ENCODE data around the gene CEP97.
"Not testable (repeated sequence)": the region's sequence is repeated elsewhere in the genome, so short reads cannot be mapped to it uniquely, and the experiment has no call there.

The CEP97 gene

GRCh38 chr3:101758224-101758623 lies 33.8 kb downstream of the CEP97 start:
- H3K9ac ChIP-seq (ENCODE audit: low read length): no peak overlapping the region
- TF ChIP-seq, protein P1, sequence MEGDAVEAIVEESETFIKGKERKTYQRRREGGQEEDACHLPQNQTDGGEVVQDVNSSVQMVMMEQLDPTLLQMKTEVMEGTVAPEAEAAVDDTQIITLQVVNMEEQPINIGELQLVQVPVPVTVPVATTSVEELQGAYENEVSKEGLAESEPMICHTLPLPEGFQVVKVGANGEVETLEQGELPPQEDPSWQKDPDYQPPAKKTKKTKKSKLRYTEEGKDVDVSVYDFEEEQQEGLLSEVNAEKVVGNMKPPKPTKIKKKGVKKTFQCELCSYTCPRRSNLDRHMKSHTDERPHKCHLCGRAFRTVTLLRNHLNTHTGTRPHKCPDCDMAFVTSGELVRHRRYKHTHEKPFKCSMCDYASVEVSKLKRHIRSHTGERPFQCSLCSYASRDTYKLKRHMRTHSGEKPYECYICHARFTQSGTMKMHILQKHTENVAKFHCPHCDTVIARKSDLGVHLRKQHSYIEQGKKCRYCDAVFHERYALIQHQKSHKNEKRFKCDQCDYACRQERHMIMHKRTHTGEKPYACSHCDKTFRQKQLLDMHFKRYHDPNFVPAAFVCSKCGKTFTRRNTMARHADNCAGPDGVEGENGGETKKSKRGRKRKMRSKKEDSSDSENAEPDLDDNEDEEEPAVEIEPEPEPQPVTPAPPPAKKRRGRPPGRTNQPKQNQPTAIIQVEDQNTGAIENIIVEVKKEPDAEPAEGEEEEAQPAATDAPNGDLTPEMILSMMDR (IDR thresholded peaks at IDR 0.05; ENCODE audit: low read length): no peak
- no peak for TF ChIP-seq EZH2 (optimal IDR thresholded peaks at IDR 0.05; ENCODE audit: low read depth, low read length)
- TF ChIP-seq EZH2phosphoT487 (IDR thresholded peaks at IDR 0.05; ENCODE audit: low read length): no peak
- no peak overlapping the region for H3K4me2 ChIP-seq (ENCODE audit: low read depth, low read length)
- no peaks in the 10 kb centered on the region for H3F3A ChIP-seq (ENCODE audit: insufficient read depth, low read length)
- peaks cover 24% of the 10 kb centered on the region for H3K36me3 ChIP-seq (replicated peaks; ENCODE audit: insufficient read depth, low read length)
- H3K27ac ChIP-seq (ENCODE audit: low read length): no peak overlapping the region
- H3K4me1 ChIP-seq (ENCODE audit: low read length): no peaks in the 10 kb centered on the region
- no peak overlapping the region for H3K4me3 ChIP-seq (ENCODE audit: low read length)
- no peaks in the 10 kb centered on the region for H3K27me3 ChIP-seq (replicated peaks; ENCODE audit: insufficient read depth, low read length)
- H3K9me2 ChIP-seq (replicated peaks; ENCODE audit: insufficient read depth, low read length): no peaks in the 10 kb centered on the region
- no peaks in the 10 kb centered on the region for H3K9me3 ChIP-seq (replicated peaks; ENCODE audit: insufficient read depth, low read length)
- no peak overlapping the region for H2AFZ ChIP-seq (ENCODE audit: low read length)
- no peaks in the 10 kb centered on the region for H4K20me1 ChIP-seq (ENCODE audit: insufficient read depth, low read length)
- no peak for DNase-seq
- peaks cover 33% of the 10 kb centered on the region for H3K79me2 ChIP-seq (ENCODE audit: low read length)

DNA sequence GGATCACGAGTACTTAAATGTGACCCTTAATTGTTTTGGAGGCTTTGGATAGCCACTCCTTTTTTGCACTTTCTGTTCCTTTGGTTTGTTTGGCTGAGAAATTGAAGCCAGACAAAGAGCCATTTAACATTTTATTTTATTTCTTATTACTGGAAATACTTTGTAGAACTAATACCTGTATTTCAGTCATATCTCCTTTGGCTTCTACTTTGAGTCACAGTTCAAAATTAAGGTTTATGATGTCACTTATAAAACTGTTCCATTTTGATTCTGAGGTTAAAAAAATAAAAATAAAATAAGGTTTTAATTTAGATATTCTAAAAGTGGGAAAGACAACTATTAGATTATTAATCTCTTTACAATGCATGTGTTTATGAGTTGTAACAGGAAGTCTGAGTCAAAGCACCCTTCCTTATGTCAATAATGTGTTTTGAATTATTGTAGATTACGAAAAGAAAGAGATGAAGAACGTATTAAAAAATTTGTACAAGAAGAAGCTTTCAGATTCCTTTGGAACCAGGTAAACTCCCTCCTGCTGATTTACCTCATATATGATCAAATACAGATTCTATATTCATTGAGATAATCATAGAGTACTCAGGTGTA lies 37.7 kb downstream of the CEP97 start:
- Histone ChIP-seq H3K27me3 (replicated peaks; ENCODE audit: insufficient read depth, low read length) (no peaks in the 10 kb centered on the region), H3K36me3 (replicated peaks; ENCODE audit: insufficient read depth, low read length) (peaks cover 32% of the 10 kb centered on the region)

DNA sequence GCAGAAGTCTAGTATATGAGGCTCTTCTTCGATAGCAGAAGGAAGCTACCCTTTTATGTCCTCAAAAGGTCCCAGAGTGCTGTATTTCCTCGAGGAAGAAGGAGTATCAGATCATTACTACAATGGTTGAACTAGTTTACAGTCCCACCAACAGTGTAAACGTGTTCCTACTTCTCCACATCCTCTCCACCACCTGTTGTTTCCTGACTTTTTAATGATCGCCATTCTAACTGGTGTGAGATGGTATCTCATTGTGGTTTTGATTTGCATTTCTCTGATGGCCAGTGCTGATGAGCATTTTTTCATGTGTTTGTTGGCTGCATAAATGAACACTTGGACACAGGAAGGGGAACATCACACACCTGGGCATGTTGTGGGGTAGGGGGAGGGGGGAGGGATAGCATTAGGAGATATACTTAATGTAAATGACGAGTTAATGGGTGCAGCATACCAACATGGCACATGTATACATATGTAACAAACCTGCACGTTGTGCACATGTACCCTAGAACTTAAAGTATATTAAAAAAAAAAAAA lies 53.4 kb downstream of the CEP97 start:
- H2AFZ ChIP-seq (ENCODE audit: low read length): peak overlapping the region; percentile 3; the same call in 1 of the 2 replicates
- DNase-seq: peak; percentile 62
- not testable (repeated sequence) for H3K9me3 ChIP-seq (replicated peaks; ENCODE audit: insufficient read depth, low read length); H3K27me3 ChIP-seq (replicated peaks; ENCODE audit: insufficient read depth, low read length); H4K20me1 ChIP-seq (ENCODE audit: insufficient read depth, low read length); H3K36me3 ChIP-seq (replicated peaks; ENCODE audit: insufficient read depth, low read length); H3K9me2 ChIP-seq (replicated peaks; ENCODE audit: insufficient read depth, low read length)
- peaks cover 36% of the 10 kb centered on the region for H3K79me2 ChIP-seq (ENCODE audit: low read length)
- peaks cover 18% of the 10 kb centered on the region for H3K4me1 ChIP-seq (ENCODE audit: low read length)
- peak overlapping the region; percentile 91 for H3K27ac ChIP-seq (ENCODE audit: low read length)
- peak overlapping the region; percentile 92; the same call in 1 of the 2 replicates for H3K4me2 ChIP-seq (ENCODE audit: low read depth, low read length)
- peaks cover 50% of the 10 kb centered on the region for H3F3A ChIP-seq (ENCODE audit: insufficient read depth, low read length)
- H3K4me3 ChIP-seq (ENCODE audit: low read length): peak overlapping the region; percentile 89
- peak overlapping the region; percentile 95 for H3K9ac ChIP-seq (ENCODE audit: low read length)

More for the DNA sequence above, 37.7 kb downstream of the CEP97 start:
- peaks cover 3% of the 10 kb centered on the region; the same call in 1 of the 2 replicates for H3K4me1 ChIP-seq (ENCODE audit: low read length)
- H3K27ac ChIP-seq (ENCODE audit: low read length): no peak overlapping the region
- no peak for DNase-seq
- H4K20me1 ChIP-seq (ENCODE audit: insufficient read depth, low read length): no peaks in the 10 kb centered on the region
- H3K9me2 ChIP-seq (replicated peaks; ENCODE audit: insufficient read depth, low read length): no peaks in the 10 kb centered on the region
- H2AFZ ChIP-seq (ENCODE audit: low read length): no peak overlapping the region
- peaks cover 33% of the 10 kb centered on the region; the same call in 1 of the 2 replicates for H3K79me2 ChIP-seq (ENCODE audit: low read length)
- no peak overlapping the region for H3K4me3 ChIP-seq (ENCODE audit: low read length)
- no peaks in the 10 kb centered on the region for H3F3A ChIP-seq (ENCODE audit: insufficient read depth, low read length)
- TF ChIP-seq EZH2phosphoT487 (IDR thresholded peaks at IDR 0.05; ENCODE audit: low read length) (no peak), EZH2 (optimal IDR thresholded peaks at IDR 0.05; ENCODE audit: low read depth, low read length) (no peak)
- TF ChIP-seq, protein P1 (IDR thresholded peaks at IDR 0.05; ENCODE audit: low read length): no peak
- H3K9me3 ChIP-seq (replicated peaks; ENCODE audit: insufficient read depth, low read length): no peaks in the 10 kb centered on the region
- no peak overlapping the region for H3K9ac ChIP-seq (ENCODE audit: low read length)
- no peak overlapping the region for H3K4me2 ChIP-seq (ENCODE audit: low read depth, low read length)
